Kidney capillary endothelial cell (primary cell): ENCODE measurements around the gene CPSF4.
A peak's percentile ranks its signal among the peaks of the same experiment; 100 is the strongest.
"Not testable (repeated sequence)": the region's sequence is repeated elsewhere in the genome, so short reads cannot be mapped to it uniquely, and the experiment has no call there.

Experiments used
- DNase-seq: peaks from one replicate; pipeline ENCODE4 v3.0.0-alpha.2; 2018; ENCODE audit warnings: low spot score

Gene CPSF4

DNA sequence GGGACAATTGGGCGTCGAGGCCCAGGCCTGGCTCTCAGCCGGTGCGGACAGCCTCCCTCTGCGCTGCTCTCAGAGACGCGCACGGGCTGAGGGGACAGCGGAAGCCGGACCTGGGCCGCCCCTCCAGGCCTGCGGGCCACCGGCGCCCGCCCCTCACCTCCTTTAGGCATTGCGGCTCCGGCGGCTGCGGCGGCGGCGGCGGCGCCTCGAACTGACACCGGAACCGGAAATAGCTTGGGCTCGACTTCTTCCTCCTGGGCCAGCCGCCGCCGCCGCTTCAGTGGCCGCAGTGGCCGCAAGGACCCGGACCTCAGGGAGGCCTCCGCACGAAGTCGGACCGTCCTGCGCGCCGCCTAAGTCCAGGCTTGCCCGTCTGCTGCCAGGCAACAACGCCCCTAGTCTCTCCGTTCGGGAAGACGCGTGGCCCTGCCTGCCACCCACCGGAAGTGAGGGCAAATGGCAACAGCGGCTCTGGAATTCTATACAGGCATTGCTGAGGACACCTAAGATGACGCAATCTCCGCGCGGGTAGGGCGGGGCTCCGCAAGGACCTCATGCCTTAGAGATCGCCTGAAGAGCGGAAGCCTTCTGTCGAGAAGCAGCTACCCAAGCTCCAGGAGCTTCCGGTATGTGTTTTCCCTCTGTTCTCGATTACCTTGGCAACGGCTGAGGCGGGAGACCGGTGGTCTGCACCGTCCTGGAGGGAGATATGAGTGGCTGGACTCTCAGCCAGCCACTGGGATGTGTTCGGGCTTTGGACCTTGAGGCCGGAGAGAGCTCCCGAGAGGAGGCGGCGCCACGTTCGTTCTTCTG lies 30.2 kb upstream of the CPSF4 start, which contains the start of the genes BUD31 and PDAP1:
TSS of gene BUD31 (plus strand) at position 591 of the 813 bp plus-strand sequence. CDS start 2,124 bp downstream, outside the sequence.
TSS of gene PDAP1 (minus strand) at position 219 of the 813 bp plus-strand sequence. CDS start at position 170, 49 bp downstream.
- peak; percentile 94 for DNase-seq

GRCh38 chr7:99409192-99409572 lies 29.6 kb upstream of the CPSF4 start:
- DNase-seq, result no peak

DNA sequence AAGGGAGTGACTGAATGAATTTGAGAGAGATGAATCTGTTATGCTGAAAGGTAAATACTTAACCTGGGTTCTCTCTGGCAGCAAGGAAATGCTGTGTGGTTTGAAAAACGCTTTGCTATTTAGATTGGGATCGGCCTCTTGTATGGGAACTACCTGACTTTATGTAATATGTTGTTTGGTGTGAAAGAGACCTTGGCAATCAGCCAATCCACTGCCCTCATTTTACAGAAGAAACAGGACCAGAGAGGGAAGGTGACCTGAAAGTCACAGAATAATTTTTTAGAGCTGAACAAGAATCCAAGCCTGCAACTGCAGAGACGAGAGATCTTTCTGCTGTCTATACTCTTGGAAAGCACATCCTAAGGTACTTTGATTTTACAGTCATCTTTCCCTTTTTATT lies 28.9 kb upstream of the CPSF4 start:
- no peak for DNase-seq

DNA sequence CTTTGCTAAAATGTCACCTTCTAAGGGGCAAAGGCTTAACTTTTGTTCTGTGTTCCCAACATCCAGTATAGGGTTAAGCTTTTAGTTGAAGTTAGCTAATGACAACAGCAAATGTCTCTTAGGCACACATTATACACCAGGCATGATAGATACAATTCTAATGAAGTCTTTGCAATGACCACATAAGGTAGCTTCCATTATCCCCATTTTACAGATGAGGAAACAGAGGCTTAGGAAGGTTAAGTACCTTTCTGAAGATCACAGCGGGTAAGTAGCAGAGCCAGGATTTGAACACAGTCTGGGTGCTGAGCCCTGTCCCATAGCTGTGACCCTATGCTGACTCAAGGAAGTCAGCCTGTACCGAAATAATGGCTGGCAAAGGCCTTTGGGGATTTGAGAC lies 28.1 kb upstream of the CPSF4 start:
- DNase-seq, result no peak

DNA sequence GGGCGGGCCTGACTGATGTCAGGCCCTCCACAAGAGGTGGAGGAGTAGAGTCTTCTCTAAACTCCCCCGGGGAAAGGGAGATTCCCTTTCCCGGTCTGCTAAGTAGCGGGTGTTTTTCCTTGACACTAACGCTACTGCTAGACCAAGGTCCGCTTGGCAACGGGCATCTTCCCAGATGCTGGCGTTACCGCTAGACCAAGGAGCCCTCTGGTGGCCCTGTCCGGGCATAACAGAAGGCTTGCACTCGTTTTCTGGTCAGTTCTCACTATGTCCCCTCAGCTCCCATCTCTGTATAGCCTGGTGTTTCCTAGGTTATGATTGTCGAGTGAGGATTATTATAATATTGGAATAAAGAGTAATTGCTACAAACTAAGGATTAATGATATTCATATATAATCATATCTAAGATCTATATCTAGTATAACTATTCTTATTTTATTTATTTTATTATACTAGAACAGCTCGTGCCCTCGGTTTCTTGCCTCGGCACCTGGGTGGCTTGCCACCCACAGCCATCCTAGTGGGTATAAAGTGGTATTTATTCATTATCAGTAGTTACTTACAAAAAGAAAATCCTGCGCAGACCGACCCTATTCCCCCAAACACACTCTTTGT lies 23.1 kb upstream of the CPSF4 start:
- DNase-seq, result not testable (repeated sequence)

- no peak for DNase-seq
Measured at GRCh38 chr7:99418260-99418659, 20.5 kb upstream of the CPSF4 start.

- no peak for DNase-seq
Measured at GRCh38 chr7:99419323-99420021, 19.3 kb upstream of the CPSF4 start.

DNA sequence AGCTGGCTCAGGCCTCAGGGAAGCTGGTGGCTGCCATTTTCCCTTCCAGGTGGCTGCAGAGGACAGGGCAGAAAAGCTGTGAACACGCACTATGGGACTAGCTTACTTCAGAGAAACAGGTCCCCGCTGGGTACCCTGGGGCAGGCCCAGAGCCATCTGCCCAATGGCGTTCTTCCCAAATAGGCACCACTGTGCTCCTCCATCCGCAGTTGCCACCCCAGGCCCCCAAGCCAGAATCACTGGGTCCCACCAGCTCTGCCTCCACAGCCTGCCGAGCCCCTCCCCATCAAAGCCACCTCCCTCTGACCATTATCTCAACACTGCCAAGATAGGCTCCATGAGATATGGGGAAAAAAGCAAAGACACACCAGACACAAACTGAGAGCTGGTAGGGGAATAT lies 18.5 kb upstream of the CPSF4 start:
- no peak for DNase-seq

- no peak for DNase-seq
Measured at GRCh38 chr7:99420986-99421385, 17.8 kb upstream of the CPSF4 start.

GRCh38 chr7:99422186-99422585 lies 16.6 kb upstream of the CPSF4 start:
- DNase-seq, result no peak

GRCh38 chr7:99422625-99423024 lies 16.1 kb upstream of the CPSF4 start:
- DNase-seq, result no peak

DNA sequence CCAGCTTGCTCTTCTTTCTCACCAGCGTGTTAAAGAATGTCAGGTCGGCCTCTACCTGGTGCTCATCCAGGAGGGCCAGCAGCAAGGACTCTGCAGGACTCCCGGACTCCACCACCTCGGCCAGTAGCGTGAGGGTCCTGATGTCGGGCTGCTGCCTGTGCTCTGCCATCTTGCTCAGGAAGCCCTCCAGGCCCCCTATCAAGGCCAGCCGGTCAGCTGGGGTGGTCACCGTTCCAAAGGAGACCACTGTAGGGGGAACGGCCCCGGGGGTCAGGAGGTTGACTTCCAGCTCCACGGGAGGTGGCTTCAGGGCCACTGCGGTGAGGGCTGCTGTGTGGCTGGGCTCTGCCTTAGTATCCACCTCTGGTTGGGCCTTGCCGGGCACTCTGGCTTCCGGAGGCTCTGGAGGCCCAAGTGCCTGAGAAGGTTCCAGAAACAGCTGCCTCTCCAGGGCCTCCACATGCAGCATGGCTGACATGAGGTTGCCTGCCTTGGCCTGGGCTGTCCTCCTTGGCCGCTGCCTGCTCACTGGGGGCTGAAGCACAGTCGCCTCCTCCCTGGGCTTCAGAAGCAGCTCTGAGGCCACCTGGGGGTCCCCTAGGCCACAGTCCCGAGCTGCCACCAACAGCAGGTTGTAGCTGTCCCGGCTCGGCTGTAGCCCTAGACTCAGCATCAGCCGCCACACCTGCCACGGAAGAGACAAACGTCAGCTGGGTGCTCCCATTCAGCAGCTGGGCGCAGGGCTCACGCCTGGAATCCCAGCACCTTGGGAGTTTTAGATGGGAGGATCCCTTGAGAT lies 13.6 kb upstream of the CPSF4 start:
- no peak for DNase-seq

- no peak for DNase-seq
Measured at GRCh38 chr7:99428972-99429566, 9.7 kb upstream of the CPSF4 start.

DNA sequence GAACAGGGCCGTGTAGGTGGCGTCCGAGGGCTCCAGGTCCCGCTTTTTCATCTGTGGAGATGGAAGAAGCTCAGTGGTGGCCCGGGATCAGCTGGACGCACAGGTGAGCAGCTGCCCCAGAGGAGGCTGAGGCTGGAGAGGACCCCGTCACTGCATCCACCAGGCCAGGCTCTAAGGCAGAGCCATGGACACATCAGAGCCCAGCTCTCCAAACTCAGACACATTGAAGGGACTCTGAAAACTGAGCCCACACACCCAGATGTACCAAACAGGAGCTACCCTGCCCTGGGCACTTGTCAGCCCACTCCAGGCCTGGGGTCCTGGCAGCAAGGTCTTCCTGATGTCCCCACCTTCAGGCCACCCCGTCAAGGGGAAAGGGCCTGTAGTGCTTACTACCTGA lies 9.0 kb upstream of the CPSF4 start:
- no peak for DNase-seq

DNA sequence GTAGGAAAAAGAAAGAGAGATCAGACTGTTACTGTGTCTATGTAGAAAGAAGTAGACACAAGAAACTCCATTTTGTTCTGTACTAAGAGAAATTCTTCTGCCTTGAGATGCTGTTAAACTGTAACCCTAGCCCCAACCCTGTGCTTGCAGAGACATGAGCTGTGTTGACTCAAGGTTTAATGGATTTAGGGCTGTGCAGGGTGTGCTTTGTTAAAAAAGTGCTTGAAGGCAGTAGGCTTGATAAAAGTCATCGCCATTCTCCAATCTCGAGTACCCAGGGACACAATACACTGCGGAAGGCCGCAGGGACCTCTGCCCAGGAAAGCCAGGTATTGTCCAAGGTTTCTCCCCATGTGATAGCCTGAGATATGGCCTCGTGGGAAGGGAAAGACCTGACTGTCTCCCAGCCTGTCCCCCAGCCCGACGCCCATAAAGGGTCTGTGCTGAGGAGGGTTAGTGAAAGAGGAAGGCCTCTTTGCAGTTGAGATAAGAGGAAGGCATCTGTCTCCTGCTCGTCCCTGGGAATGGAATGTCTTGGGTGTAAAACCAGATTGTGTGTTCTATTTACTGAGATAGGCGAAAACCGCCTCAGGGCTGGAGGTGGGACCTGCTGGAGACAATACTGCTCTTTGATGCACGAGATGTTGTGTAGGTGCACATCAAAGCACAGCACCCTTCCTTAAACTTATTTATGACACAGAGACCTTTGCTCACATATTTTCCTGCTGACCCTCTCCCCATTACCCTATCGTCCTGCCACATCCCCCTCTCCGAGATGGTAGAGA lies 6.8 kb upstream of the CPSF4 start:
- DNase-seq, result not testable (repeated sequence)

DNA sequence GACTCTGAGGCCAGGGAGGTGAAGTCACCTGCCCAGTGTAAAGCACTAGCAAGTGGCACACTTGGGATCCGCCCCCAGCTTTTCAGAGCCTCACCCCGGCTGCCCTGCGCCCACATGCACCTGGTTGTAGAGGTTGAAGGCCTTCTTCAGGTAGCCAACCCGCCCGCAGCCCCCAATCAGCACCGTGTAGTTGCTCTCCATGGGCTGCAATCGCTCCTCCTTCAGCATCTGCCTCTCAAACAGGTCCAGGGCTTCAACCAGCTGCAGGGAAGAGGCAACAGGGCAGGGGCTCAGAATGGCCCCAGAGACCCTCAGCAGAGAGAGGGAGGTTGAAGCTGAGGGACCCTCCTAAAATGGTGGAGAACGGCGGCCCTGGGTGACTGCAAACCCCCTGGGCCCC lies 5.6 kb upstream of the CPSF4 start:
- no peak for DNase-seq

DNA sequence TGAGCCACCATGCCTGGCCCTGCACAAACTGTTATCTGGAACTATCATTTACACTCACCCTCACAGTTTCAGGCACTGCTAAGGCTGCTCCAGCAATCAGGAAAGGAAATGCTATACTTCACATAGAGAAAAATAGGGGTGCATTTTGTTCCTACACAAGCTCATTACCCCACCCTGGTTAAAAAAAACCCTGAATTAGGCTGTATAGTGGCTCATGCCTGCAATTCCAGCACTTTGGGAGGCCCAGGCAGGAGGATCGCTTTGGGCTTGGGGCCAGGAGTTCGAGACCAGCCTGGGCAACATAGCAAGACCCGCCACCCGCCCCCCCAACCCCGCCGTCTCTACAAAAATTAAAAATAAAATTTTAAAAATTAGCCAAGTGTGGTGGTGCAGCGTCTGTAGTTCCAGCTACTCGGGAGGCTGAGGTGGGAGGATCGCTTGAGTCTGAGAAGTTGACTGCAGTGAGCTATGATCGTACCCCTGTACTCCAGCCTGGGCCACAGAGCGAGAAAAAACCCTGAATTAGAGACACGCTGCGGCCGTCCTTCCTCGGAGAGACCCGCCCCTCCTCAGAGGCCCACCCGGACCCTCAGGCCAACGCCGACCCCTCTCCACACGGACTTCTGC lies 684 bp upstream of the CPSF4 start:
- DNase-seq, result no peak

DNA sequence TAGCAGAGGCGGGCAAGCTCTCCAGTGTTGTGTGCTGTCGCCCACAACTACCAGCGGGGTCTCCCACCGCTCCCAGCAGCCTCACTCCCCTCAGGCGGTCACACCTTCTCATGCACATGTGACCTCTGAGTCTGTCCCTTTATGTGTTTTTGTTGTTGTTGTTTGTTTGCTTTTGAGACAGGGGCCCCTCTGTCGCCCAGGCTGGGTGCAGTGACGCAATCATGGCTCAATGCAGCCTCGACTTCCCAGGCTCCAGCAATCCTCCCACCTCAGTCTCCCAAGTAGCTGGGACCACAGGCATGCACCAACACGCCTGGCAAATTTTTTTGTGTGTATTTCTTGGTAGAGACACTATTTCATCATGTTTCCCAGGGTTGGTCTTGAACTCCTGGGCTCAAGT lies 1.5 kb downstream of the CPSF4 start:
- DNase-seq, result no peak

- DNase-seq, result no peak
Measured at GRCh38 chr7:99446096-99446495, 7.4 kb downstream of the CPSF4 start.

DNA sequence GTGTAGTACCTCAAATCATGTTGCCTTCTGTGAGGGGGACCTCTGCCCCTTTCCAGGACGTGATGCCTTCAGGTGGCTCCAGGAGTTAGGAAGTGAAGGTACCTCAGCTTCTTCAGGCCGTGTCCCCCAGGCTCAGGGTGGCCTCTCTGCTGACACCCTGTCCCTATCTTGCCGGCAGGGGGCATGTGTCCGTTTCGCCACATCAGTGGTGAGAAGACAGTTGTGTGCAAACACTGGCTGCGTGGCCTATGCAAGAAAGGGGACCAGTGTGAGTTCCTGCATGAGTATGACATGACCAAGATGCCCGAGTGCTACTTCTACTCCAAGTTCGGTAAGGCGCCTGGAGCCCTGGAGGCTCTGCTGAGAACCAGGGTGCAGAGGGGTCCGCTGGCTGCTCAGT lies 9.2 kb downstream of the CPSF4 start:
- no peak for DNase-seq
